ENCODE data around the gene THUMPD3. TPM values are rescaled to one million over a fixed set of nuclear protein-coding genes. Genes with fewer than 3 reads are reported as not detected.

THUMPD3 gene
- total RNA-seq, 6 donors from 2014 or later: 21.9 to 41.9 (median 31.0) TPM

DNA sequence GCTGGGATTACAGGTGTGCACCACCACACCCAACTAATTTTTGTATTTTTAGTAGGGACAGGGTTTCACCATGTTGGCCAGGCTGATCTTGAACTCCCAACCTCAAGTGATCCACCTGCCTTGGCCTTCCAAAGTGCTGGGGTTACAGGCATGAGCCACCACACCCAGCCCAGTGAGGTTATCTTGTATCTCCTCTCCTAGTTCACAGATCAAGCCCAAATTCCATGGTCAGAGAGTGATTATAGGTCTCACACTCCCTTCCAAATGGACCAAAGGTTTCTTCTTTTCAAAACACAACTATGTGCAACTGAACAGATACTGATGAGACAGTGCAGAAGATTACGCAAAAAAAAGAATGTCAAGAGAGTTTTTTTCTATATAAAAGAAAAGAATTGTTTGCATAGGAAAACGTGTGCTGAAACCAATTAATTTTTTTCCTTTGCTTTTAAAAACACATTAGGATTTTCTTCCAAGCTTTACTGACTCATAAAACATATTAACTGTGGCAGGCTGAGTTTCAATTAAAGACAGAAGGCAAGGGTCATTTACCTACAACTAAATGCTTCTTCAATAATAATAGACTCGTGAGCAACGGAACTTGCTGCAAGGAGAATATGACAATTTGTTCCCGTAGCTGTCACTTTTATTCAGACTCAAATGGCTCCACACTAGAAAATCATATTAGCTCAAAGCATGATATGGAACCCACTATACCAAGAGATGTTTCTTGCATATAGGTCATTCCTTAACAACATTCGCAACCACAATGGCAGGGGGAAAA lies 30.4 kb upstream of the THUMPD3 start:
- Histone ChIP-seq H3K27me3 (no peaks in the 10 kb centered on the region), H3K4me1 (no peaks in the 10 kb centered on the region), H3K27ac (no peak overlapping the region), H3K9me3 (no peaks in the 10 kb centered on the region), H3K4me3 (no peak overlapping the region), H3K36me3 (no peaks in the 10 kb centered on the region)
- WGBS, 2 donors: 84 to 88% methylated on average over 6 of the region's 6 CpGs
- no peak for DNase-seq
- no peak for ATAC-seq (ENCODE audit: low FRiP score in 2 of 2)
- TF ChIP-seq POLR2A (IDR thresholded peaks at IDR 0.05) (no peak), EP300 (IDR thresholded peaks at IDR 0.05) (no peak), POLR2AphosphoS5 (IDR thresholded peaks at IDR 0.05) (no peak)
- TF ChIP-seq, protein P1, sequence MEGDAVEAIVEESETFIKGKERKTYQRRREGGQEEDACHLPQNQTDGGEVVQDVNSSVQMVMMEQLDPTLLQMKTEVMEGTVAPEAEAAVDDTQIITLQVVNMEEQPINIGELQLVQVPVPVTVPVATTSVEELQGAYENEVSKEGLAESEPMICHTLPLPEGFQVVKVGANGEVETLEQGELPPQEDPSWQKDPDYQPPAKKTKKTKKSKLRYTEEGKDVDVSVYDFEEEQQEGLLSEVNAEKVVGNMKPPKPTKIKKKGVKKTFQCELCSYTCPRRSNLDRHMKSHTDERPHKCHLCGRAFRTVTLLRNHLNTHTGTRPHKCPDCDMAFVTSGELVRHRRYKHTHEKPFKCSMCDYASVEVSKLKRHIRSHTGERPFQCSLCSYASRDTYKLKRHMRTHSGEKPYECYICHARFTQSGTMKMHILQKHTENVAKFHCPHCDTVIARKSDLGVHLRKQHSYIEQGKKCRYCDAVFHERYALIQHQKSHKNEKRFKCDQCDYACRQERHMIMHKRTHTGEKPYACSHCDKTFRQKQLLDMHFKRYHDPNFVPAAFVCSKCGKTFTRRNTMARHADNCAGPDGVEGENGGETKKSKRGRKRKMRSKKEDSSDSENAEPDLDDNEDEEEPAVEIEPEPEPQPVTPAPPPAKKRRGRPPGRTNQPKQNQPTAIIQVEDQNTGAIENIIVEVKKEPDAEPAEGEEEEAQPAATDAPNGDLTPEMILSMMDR (IDR thresholded peaks at IDR 0.05): no peak

DNA sequence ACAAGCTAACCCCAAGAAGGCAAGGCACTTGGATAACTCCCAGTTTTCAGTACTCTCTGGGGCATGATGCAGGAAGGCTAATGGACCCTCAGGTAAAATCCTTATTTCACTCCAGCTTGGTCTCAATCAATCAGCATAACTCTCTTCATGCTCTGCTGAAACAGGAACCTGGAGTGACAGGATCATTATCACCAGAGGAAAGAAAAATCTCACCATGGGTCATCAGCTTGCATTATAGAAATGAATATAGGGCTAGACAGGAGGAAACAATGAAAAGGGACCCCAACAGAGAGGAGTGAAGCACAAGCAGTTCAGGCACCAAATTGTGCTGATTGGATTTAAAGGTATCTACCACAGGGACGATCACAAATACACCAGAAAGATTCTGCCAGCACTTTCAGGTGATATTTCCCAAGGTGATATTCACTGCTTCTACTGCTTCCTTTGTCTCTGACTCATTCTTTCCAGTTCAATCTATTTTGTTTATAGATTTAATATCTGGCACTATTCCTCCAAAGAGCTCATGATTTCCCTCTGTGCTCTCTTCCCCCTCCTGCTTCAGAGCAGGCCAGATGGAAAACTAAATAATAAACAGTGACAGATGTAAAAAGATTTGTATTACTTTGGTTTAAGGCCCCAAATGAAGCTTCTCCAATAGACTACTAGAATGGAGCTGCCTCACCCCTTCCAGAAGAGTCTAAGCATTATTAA lies 22.9 kb upstream of the THUMPD3 start:
- ATAC-seq (ENCODE audit: low FRiP score in 2 of 2) (no peak), DNase-seq (no peak)
- Histone ChIP-seq H3K4me1 (no peaks in the 10 kb centered on the region), H3K27me3 (no peaks in the 10 kb centered on the region), H3K4me3 (no peak overlapping the region), H3K36me3 (no peaks in the 10 kb centered on the region), H3K27ac (no peak overlapping the region), H3K9me3 (no peaks in the 10 kb centered on the region)
- WGBS, 2 donors: 61 to 79% methylated on average over 1 of the region's 1 CpG
- TF ChIP-seq POLR2AphosphoS5 (IDR thresholded peaks at IDR 0.05): no peak
- TF ChIP-seq EP300 (IDR thresholded peaks at IDR 0.05): no peak
- no peak for TF ChIP-seq POLR2A (IDR thresholded peaks at IDR 0.05)
- TF ChIP-seq, protein P1 (IDR thresholded peaks at IDR 0.05): no peak

DNA sequence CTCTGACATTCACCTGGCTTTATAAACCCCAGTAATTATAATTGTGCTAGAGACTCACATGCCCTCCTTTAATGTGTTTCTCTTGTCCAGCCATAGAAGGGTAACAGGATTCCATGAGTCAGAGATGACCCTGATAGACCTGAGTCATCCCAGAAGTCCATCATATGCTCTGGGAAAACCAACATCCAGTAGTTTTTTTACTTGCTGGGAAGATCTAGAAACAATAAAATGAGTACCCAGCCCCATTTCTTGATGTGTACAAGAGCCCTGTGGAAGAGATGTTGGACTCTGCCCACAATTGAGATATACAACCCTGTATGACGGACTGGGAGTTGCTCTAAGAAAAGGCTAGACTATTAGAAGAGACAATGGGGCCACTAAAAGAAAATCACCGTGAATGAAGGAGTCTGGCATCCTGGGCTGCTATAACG lies 22.4 kb upstream of the THUMPD3 start:
- Histone ChIP-seq H3K9me3 (no peaks in the 10 kb centered on the region), H3K36me3 (no peaks in the 10 kb centered on the region), H3K4me1 (no peaks in the 10 kb centered on the region), H3K4me3 (no peak overlapping the region), H3K27ac (no peak overlapping the region), H3K27me3 (no peaks in the 10 kb centered on the region)
- WGBS, 2 donors: 88 to 90% methylated on average over 3 of the region's 3 CpGs
- DNase-seq (no peak), ATAC-seq (ENCODE audit: low FRiP score in 2 of 2) (no peak)
- TF ChIP-seq EP300 (IDR thresholded peaks at IDR 0.05) (no peak), POLR2AphosphoS5 (IDR thresholded peaks at IDR 0.05) (no peak), POLR2A (IDR thresholded peaks at IDR 0.05) (no peak)
- TF ChIP-seq, protein P1 (IDR thresholded peaks at IDR 0.05): no peak

DNA sequence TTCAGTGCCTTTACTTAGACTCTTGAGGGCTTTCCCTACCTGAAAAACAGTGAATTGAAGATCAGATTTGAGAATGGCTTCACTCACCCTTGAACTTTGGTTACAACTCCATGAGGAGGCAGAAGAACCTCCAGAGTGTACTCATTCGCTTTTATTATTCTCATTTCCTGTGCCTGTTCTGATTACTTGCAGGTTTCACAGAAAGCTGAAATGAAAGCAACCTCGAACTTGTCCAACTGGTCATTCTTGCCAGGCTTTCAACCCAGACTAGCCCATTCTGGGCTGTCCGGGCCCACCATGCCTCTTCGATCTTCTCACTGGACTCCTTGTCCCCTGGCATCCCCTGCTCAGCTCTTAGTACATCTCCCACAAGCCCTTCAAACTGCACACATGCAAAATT lies 20.2 kb upstream of the THUMPD3 start:
- H3K9me3 ChIP-seq: no peaks in the 10 kb centered on the region
- no peaks in the 10 kb centered on the region for H3K36me3 ChIP-seq
- no peaks in the 10 kb centered on the region for H3K27me3 ChIP-seq
- H3K27ac ChIP-seq: no peak overlapping the region
- WGBS, 2 donors: 69 to 72% methylated on average over 4 of the region's 4 CpGs
- no peaks in the 10 kb centered on the region for H3K4me1 ChIP-seq
- no peak for ATAC-seq (ENCODE audit: low FRiP score in 2 of 2)
- DNase-seq: no peak
- no peak for TF ChIP-seq POLR2AphosphoS5 (IDR thresholded peaks at IDR 0.05)
- TF ChIP-seq, protein P1 (IDR thresholded peaks at IDR 0.05): no peak
- no peak for TF ChIP-seq POLR2A (IDR thresholded peaks at IDR 0.05)
- TF ChIP-seq EP300 (IDR thresholded peaks at IDR 0.05): no peak
- H3K4me3 ChIP-seq: no peak overlapping the region

Measured in upper lobe of left lung (tissue), 6 donors.